Measurements from ENCODE around the gene CXADR. TPM values are rescaled to one million over a fixed set of nuclear protein-coding genes. Genes with fewer than 3 reads are reported as not detected.
"Not testable (repeated sequence)": the region's sequence is repeated elsewhere in the genome, so short reads cannot be mapped to it uniquely, and the experiment has no call there.

The CXADR gene
- total RNA-seq, 4 donors from 2014 or later: 1.3 to 29.9 (median 17.9) TPM

- intact Hi-C loops (cut with DNase I; ENCODE audit: low total_unique reads): no loop called here
- no peaks in the 10 kb centered on the region for H3K36me3 ChIP-seq
- H3K4me1 ChIP-seq: no peaks in the 10 kb centered on the region
- no peaks in the 10 kb centered on the region for H3K9me3 ChIP-seq
- no peak overlapping the region for H3K27ac ChIP-seq
- TF ChIP-seq CTCF (IDR thresholded peaks at IDR 0.05) (no peak), POLR2A (IDR thresholded peaks at IDR 0.05) (no peak)
- no peak overlapping the region for H3K4me3 ChIP-seq
- H3K27me3 ChIP-seq: no peaks in the 10 kb centered on the region
- DNase-seq: no peak
Measured at GRCh38 chr21:17519208-17519738, 6.4 kb downstream of the CXADR start.

- no peak overlapping the region for H3K4me3 ChIP-seq
- TF ChIP-seq POLR2A (IDR thresholded peaks at IDR 0.05): no peak
- TF ChIP-seq CTCF (IDR thresholded peaks at IDR 0.05): no peak
- no peaks in the 10 kb centered on the region for H3K4me1 ChIP-seq
- H3K27me3 ChIP-seq: no peaks in the 10 kb centered on the region
- no peaks in the 10 kb centered on the region for H3K36me3 ChIP-seq
- H3K27ac ChIP-seq: no peak overlapping the region
- intact Hi-C loops (cut with DNase I; ENCODE audit: low total_unique reads): no loop called here
- no peak for DNase-seq
- H3K9me3 ChIP-seq: no peaks in the 10 kb centered on the region
Measured at GRCh38 chr21:17519965-17520609, 7.2 kb downstream of the CXADR start.

DNA sequence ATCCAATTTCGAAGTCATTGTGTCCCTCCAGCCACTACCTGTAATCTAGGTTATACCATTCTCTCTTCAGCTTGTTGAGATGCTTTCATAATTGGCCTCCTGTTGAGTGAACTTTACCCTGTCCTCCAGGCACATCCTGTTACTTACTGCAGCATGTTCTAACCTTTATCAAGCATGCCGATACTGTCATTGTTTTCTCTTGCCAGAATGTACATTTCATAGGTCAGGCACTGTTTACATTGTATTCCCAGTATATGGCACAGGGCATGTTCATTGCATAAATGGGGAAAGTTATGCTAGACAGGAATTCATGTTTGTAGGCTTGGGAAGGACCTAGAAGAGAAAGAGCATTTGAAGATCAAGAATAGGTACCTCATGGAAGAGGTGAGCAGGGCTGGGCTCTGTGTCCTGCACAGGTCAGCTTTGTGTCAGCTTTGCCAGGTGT, 10.2 kb downstream of the CXADR start:
- H3K27me3 ChIP-seq: no peaks in the 10 kb centered on the region
- no peaks in the 10 kb centered on the region for H3K36me3 ChIP-seq
- no peaks in the 10 kb centered on the region for H3K4me1 ChIP-seq
- H3K27ac ChIP-seq: no peak overlapping the region
- TF ChIP-seq POLR2A (IDR thresholded peaks at IDR 0.05): no peak
- TF ChIP-seq CTCF (IDR thresholded peaks at IDR 0.05): no peak
- H3K9me3 ChIP-seq: no peaks in the 10 kb centered on the region
- intact Hi-C loops (cut with DNase I; ENCODE audit: low total_unique reads): no loop called here
- DNase-seq: no peak
- H3K4me3 ChIP-seq: no peak overlapping the region

- H3K9me3 ChIP-seq; H3K27me3 ChIP-seq; H3K4me1 ChIP-seq; intact Hi-C loops (cut with DNase I; ENCODE audit: low total_unique reads); H3K27ac ChIP-seq; DNase-seq; H3K4me3 ChIP-seq; H3K36me3 ChIP-seq: not testable (repeated sequence)
Measured at GRCh38 chr21:17523979-17524494, 11.2 kb downstream of the CXADR start.

- Histone ChIP-seq H3K27ac (no peak overlapping the region), H3K36me3 (no peaks in the 10 kb centered on the region), H3K9me3 (no peaks in the 10 kb centered on the region), H3K4me3 (no peak overlapping the region), H3K4me1 (no peaks in the 10 kb centered on the region), H3K27me3 (no peaks in the 10 kb centered on the region)
- intact Hi-C loops (cut with DNase I; ENCODE audit: low total_unique reads): no loop called here
- TF ChIP-seq CTCF (IDR thresholded peaks at IDR 0.05): no peak
- no peak for TF ChIP-seq POLR2A (IDR thresholded peaks at IDR 0.05)
- DNase-seq: no peak
Measured at GRCh38 chr21:17524635-17525034, 11.8 kb downstream of the CXADR start.

Measured in uterus (tissue), 4 donors.